H1 (cell line): Measurements from ENCODE around the gene MBOAT2. TPM values are rescaled to one million over a fixed set of nuclear protein-coding genes. Genes with fewer than 3 reads are reported as not detected.
"Not testable (repeated sequence)": the region's sequence is repeated elsewhere in the genome, so short reads cannot be mapped to it uniquely, and the experiment has no call there.

Experiments
- CTCF ChIA-PET: fragments of 300-600 bp; sonication (Branson Sonifier 250); formaldehyde crosslinking; loops from one replicate; lab custom pipeline; 2021; ENCODE audit not compliant: partially characterized antibody; lab: Charles Lee
- POLR2A ChIA-PET: fragments of 300-600 bp; sonication (Branson Sonifier 250); formaldehyde crosslinking; loops from one replicate; lab custom pipeline; 2021; ENCODE audit warnings: inconsistent platforms; ENCODE audit not compliant: partially characterized antibody; lab: Charles Lee
- DNase-seq, 2 experiments: peaks; one replicate each; pipeline versions ENCODE4 v3.0.0 to v3.0.0-alpha.2; 2010 to 2022; ENCODE audit warnings: low spot score in 2 of 2, low read depth in 1 of 2, mixed read lengths in 1 of 2
- FAIRE-seq: peaks from 2 replicates; lab custom pipeline; 2011; peaks lifted over from hg19 to GRCh38; lab: Jason Lieb, UNC
- H2AFZ ChIP-seq: 2 replicates; pipeline ENCODE4 v1.8.1; 2012; ENCODE audit warnings: low read length, inconsistent platforms
- H2AK5ac ChIP-seq: 2 replicates; pipeline ENCODE4 v1.6.1; 2013; ENCODE audit warnings: low read depth, low read length
- H2BK120ac ChIP-seq: replicated peaks from 2 replicates; pipeline ENCODE3; 2013; ENCODE audit warnings: low read depth, low read length, inconsistent platforms
- H2BK12ac ChIP-seq: 2 replicates; pipeline ENCODE4 v1.6.1; 2013; ENCODE audit warnings: low read depth, low read length
- H2BK15ac ChIP-seq: 2 replicates; pipeline ENCODE4 v1.6.1; 2013; ENCODE audit warnings: low read length
- H2BK20ac ChIP-seq: 2 replicates; pipeline ENCODE4 v1.6.1; 2013; ENCODE audit warnings: low read length
- H2BK5ac ChIP-seq: 2 replicates; pipeline ENCODE4 v1.6.1; 2013; ENCODE audit warnings: low read depth, low read length
- H3K14ac ChIP-seq: 2 replicates; pipeline ENCODE4 v1.6.1; 2013; ENCODE audit warnings: inconsistent platforms; ENCODE audit not compliant: insufficient read length
- H3K18ac ChIP-seq: 2 replicates; pipeline ENCODE4 v1.6.1; 2013; ENCODE audit warnings: low read length; ENCODE audit errors: extremely low read depth
- H3K23ac ChIP-seq: 2 replicates; pipeline ENCODE4 v1.6.1; 2013; ENCODE audit warnings: inconsistent platforms; ENCODE audit not compliant: insufficient read length
- H3K23me2 ChIP-seq: 2 replicates; pipeline ENCODE4 v1.6.1; 2013; ENCODE audit warnings: low read depth, low read length
- H3K27ac ChIP-seq: 2 replicates; pipeline ENCODE4 v1.6.1; 2011; ENCODE audit warnings: low read depth, low read length, inconsistent platforms
- H3K27me3 ChIP-seq, 4 experiments: replicated peaks in 1 of 4; 1 replicate in 1 of 4; 2 replicates in 3 of 4; pipeline versions ENCODE4 v1.6.1 to v1.8.1; 2011 to 2013; ENCODE audit warnings: low read length in 3 of 4, mild to moderate bottlenecking in 3 of 4, inconsistent platforms in 2 of 4, mixed read lengths in 2 of 4, moderate library complexity in 1 of 4; ENCODE audit not compliant: control insufficient read depth in 3 of 4, insufficient read depth in 3 of 4; ENCODE audit errors: extremely low read depth in 1 of 4
- H3K36me3 ChIP-seq, 4 experiments: 2 replicates each; pipeline versions ENCODE4 v1.6.1 to v1.8.1; 2011 to 2013; ENCODE audit warnings: mild to moderate bottlenecking in 4 of 4, low read length in 3 of 4, moderate library complexity in 2 of 4, control low read depth in 1 of 4, inconsistent platforms in 1 of 4; ENCODE audit not compliant: insufficient read depth in 4 of 4, control insufficient read depth in 2 of 4
- H3K4ac ChIP-seq: replicated peaks from 2 replicates; pipeline ENCODE3; 2013; ENCODE audit warnings: low read length, low read depth, mixed read lengths, inconsistent platforms; ENCODE audit not compliant: insufficient read length
- H3K4me1 ChIP-seq, 4 experiments: replicated peaks in 1 of 4; 1 replicate in 1 of 4; 2 replicates in 3 of 4; pipeline versions ENCODE4 v1.6.1 to v1.8.1; 2011 to 2013; ENCODE audit warnings: low read length in 3 of 4, inconsistent platforms in 2 of 4, mixed read lengths in 1 of 4; ENCODE audit not compliant: insufficient read depth in 4 of 4, control insufficient read depth in 3 of 4
- H3K4me2 ChIP-seq, 2 experiments: 2 replicates each; pipeline versions ENCODE4 v1.6.1 to v1.8.1; 2011 to 2013; ENCODE audit warnings: low read depth in 2 of 2, low read length in 2 of 2, control low read depth in 1 of 2, inconsistent platforms in 1 of 2, mild to moderate bottlenecking in 1 of 2; ENCODE audit not compliant: insufficient read depth in 1 of 2
- H3K4me3 ChIP-seq, 4 experiments: fragments of 200-600, 300-600 bp in 1 of 4; sonication (generic), shearing (Covaris generic), sonication (Bioruptor Twin) in 1 of 4; 2 replicates each; pipeline versions ENCODE4 v1.5.1 to v1.8.1; 2011 to 2016; ENCODE audit warnings: low read length in 4 of 4, low read depth in 3 of 4, control low read depth in 2 of 4, inconsistent platforms in 2 of 4, mild to moderate bottlenecking in 2 of 4, mixed read lengths in 1 of 4, moderate library complexity in 1 of 4; ENCODE audit not compliant: insufficient read depth in 2 of 4; ENCODE audit errors: extremely low read depth in 1 of 4
- H3K56ac ChIP-seq: replicated peaks from 2 replicates; pipeline ENCODE3; 2013; ENCODE audit warnings: low read depth, mild to moderate bottlenecking, mixed read lengths, low read length, inconsistent platforms; ENCODE audit not compliant: insufficient read length
- H3K79me1 ChIP-seq: 2 replicates; pipeline ENCODE4 v1.6.1; 2013; ENCODE audit warnings: low read depth, low read length, control low read depth
- H3K79me2 ChIP-seq, 2 experiments: 2 replicates each; pipeline versions ENCODE4 v1.6.1 to v1.8.1; 2012 to 2013; ENCODE audit warnings: low read length in 2 of 2, mild to moderate bottlenecking in 2 of 2, inconsistent platforms in 1 of 2; ENCODE audit not compliant: insufficient read depth in 2 of 2, control insufficient read depth in 1 of 2
- H3K9ac ChIP-seq, 4 experiments: replicated peaks in 1 of 4; 1 replicate in 1 of 4; 2 replicates in 3 of 4; pipeline versions ENCODE4 v1.6.1 to v1.8.1; 2011 to 2013; ENCODE audit warnings: low read depth in 3 of 4, low read length in 3 of 4, control low read depth in 2 of 4, mild to moderate bottlenecking in 2 of 4, moderate library complexity in 2 of 4, inconsistent platforms in 1 of 4; ENCODE audit errors: extremely low read depth in 1 of 4
- H3K9me3 ChIP-seq, 2 experiments: 2 replicates each; pipeline versions ENCODE4 v1.6.1 to v1.8.1; 2012 to 2013; ENCODE audit warnings: mild to moderate bottlenecking in 2 of 2, moderate library complexity in 2 of 2, control low read depth in 1 of 2, inconsistent platforms in 1 of 2, low read depth in 1 of 2, low read length in 1 of 2, mixed read lengths in 1 of 2; ENCODE audit not compliant: insufficient read depth in 2 of 2
- H4K20me1 ChIP-seq, 2 experiments: replicated peaks in 1 of 2; 2 replicates each; pipeline versions ENCODE3 to v1.8.1; 2011 to 2013; ENCODE audit warnings: inconsistent platforms in 2 of 2, low read length in 2 of 2, mild to moderate bottlenecking in 1 of 2; ENCODE audit not compliant: insufficient read depth in 2 of 2, control insufficient read depth in 1 of 2
- H4K5ac ChIP-seq: 2 replicates; pipeline ENCODE4 v1.6.1; 2013; ENCODE audit warnings: low read length, low read depth, mixed read lengths, inconsistent platforms; ENCODE audit not compliant: insufficient read length
- H4K8ac ChIP-seq: 2 replicates; pipeline ENCODE4 v1.8.0; 2013; ENCODE audit warnings: mild to moderate bottlenecking, moderate library complexity, low read length, inconsistent platforms; ENCODE audit not compliant: insufficient read depth; ENCODE audit errors: extremely low read depth
- H4K91ac ChIP-seq: replicated peaks from 2 replicates; pipeline ENCODE3; 2013; ENCODE audit warnings: low read length, mixed read lengths, inconsistent platforms; ENCODE audit not compliant: insufficient read length
- POU5F1 ChIP-seq: IDR thresholded peaks from 2 replicates; pipeline ENCODE4 v1.6.1; 2011; ENCODE audit warnings: low read depth, mild to moderate bottlenecking, low read length, moderate library complexity
- SAP30 ChIP-seq: fragments of 300-600 bp; sonication (generic); IDR thresholded peaks from 2 replicates; pipeline ENCODE4 v1.7.1; 2012; ENCODE audit warnings: low read length, moderate library complexity, mild to moderate bottlenecking, inconsistent platforms; ENCODE audit not compliant: insufficient read depth, insufficient replicate concordance
- YY1 ChIP-seq: IDR thresholded peaks from 2 replicates; pipeline ENCODE4 v1.6.1; 2011; ENCODE audit warnings: low read depth, mild to moderate bottlenecking, low read length
- WGBS, 2 experiments: shearing (Covaris generic) in 1 of 2; methylation state at CpG; one replicate each; pipeline versions ENCODE4 v1.1.6 to v1.1.7; 2013 to 2015; ENCODE audit warnings: low lambda C conversion rate in 2 of 2, mixed read lengths in 2 of 2, inconsistent platforms in 1 of 2, low coverage in 1 of 2, missing lambda C conversion rate in 1 of 2; ENCODE audit not compliant: insufficient replicate concordance in 2 of 2, insufficient coverage in 1 of 2, insufficient read length in 1 of 2; ENCODE audit errors: extremely low coverage in 1 of 2, missing lambda C conversion rate in 1 of 2; 5-methylcytosine and 5-hydroxymethylcytosine counted together
- polyA plus RNA-seq, 7 experiments: library from polyadenylated mRNA; depleted of rRNA in 3 of 7; stranded (reverse) in 5 of 7; unstranded in 2 of 7; fragments of >200 nt in 5 of 7; fragments of 200-250 nt in 2 of 7; gene quantifications; 1 replicate in 5 of 7; 2 replicates in 1 of 7; 4 replicates in 1 of 7; pipeline versions ENCODE4 v1.2.1 to v1.2.3, GENCODE V29; 2011 to 2013; ENCODE audit warnings: missing spikeins in 2 of 7, mixed read lengths in 2 of 7
- total RNA-seq: library from RNA; stranded (reverse); fragmentation: NEBNext Ultra II Directional; extraction: Animal tissue kit (Norgen Biotek cat#: 25700); gene quantifications from 2 replicates; pipeline ENCODE4 v1.2.1, GENCODE V29; 2021

Gene MBOAT2
- total and polyA plus RNA-seq, 2 of the 8 experiments (the other 6 are each of a cell fraction or from before 2014, with no cell fraction given), result 11.2 to 23.4 TPM

DNA sequence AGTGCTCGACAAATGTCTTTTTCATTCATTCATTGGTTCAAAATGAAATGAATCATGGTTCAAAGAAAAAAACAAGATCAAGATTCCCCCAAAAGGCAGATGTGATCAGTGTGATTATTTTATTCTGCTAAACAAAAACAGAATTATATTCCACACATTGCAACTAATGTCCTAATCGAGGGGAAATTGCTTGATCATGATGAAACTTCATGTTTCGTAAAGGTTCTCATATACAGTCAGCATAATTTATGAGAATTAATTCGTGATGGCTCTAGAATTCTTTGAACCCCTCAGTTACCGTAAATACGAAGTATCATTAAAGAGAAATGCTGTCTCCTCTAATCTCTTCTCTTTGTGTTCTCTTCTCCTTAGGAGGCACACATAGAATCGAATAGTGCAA, 42.1 kb upstream of the MBOAT2 start (continued):
- no peak for TF ChIP-seq SAP30
- no peak for TF ChIP-seq YY1
- TF ChIP-seq POU5F1, result no peak

DNA sequence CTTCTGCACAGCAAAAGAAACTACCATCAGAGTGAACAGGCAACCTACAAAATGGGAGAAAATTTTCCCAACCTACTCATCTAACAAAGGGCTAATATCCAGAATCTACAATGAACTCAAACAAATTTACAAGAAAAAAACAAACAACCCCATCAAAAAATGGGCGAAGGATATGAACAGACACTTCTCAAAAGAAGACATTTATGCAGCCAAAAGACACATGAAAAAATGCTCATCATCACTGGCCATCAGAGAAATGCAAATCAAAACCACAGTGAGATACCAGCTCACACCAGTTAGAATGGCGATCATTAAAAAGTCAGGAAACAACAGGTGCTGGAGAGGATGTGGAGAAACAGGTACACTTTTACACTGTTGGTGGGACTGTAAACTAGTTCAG, 40.0 kb upstream of the MBOAT2 start:
- H3K18ac ChIP-seq, H3K23ac ChIP-seq, H2AFZ ChIP-seq, H3K27ac ChIP-seq, H2BK12ac ChIP-seq, H3K79me2 ChIP-seq, H2BK15ac ChIP-seq, H3K4ac ChIP-seq, H4K8ac ChIP-seq, CTCF ChIA-PET, H4K91ac ChIP-seq, POLR2A ChIA-PET, H2BK120ac ChIP-seq, H3K36me3 ChIP-seq, DNase-seq, H3K4me1 ChIP-seq, H3K23me2 ChIP-seq, H4K20me1 ChIP-seq, H2BK5ac ChIP-seq, H3K14ac ChIP-seq, H3K4me3 ChIP-seq, H3K27me3 ChIP-seq, H3K4me2 ChIP-seq, H2BK20ac ChIP-seq, H3K9me3 ChIP-seq, H2AK5ac ChIP-seq, H4K5ac ChIP-seq, H3K79me1 ChIP-seq, H3K9ac ChIP-seq, H3K56ac ChIP-seq, FAIRE-seq: not testable (repeated sequence)
- 83% methylated on average over 1 of the region's 2 CpGs; no CpG with 5 or more reads in 1 of the 2 experiments for WGBS, 2 experiments
